OCI-LY1 (cell line): ENCODE measurements around the gene ATP2B2.

ENCODE experiments used
- H2AFZ ChIP-seq: fragments of 200-600 bp; sonication (generic), shearing (Covaris generic); 2 replicates; pipeline ENCODE4 v1.6.0; 2014; ENCODE audit warnings: antibody characterized with exemption, mild to moderate bottlenecking, low read length
- H3F3A ChIP-seq: fragments of 200-600 bp; sonication (generic), shearing (Covaris generic); 2 replicates; pipeline ENCODE4 v1.6.0; 2014; ENCODE audit warnings: mild to moderate bottlenecking, antibody characterized with exemption, low read length, moderate library complexity; ENCODE audit not compliant: insufficient read depth
- H3K27ac ChIP-seq: fragments of 200-600 bp; sonication (generic); 2 replicates; pipeline ENCODE4 v1.5.1; 2014; ENCODE audit warnings: low read length, mixed run types, mild to moderate bottlenecking, low read depth; ENCODE audit not compliant: poor library complexity, severe bottlenecking
- H3K27me3 ChIP-seq: fragments of 200-600 bp; sonication (generic); 2 replicates; pipeline ENCODE4 v1.6.0; 2014; ENCODE audit warnings: antibody characterized with exemption, mild to moderate bottlenecking, low read length, moderate library complexity; ENCODE audit not compliant: insufficient read depth
- H3K36me3 ChIP-seq: fragments of 200-600 bp; sonication (generic); 2 replicates; pipeline ENCODE4 v1.6.1; 2014; ENCODE audit warnings: mild to moderate bottlenecking, antibody characterized with exemption, low read length, moderate library complexity, mixed read lengths; ENCODE audit not compliant: insufficient read depth
- H3K4me1 ChIP-seq: fragments of 200-600 bp; sonication (generic); 2 replicates; pipeline ENCODE4 v1.5.1; 2014; ENCODE audit warnings: mild to moderate bottlenecking, low read length, moderate library complexity; ENCODE audit not compliant: insufficient read depth, severe bottlenecking
- H3K4me2 ChIP-seq: fragments of 200-600 bp; sonication (generic), shearing (Covaris generic); 2 replicates; pipeline ENCODE4 v1.6.1; 2014; ENCODE audit warnings: low read length
- H3K4me3 ChIP-seq: fragments of 200-600 bp; sonication (generic); 2 replicates; pipeline ENCODE4 v1.5.1; 2014; ENCODE audit warnings: low read length, low read depth, mild to moderate bottlenecking, mixed read lengths; ENCODE audit not compliant: poor library complexity, severe bottlenecking
- H3K79me2 ChIP-seq: fragments of 200-600 bp; shearing (Covaris generic); 2 replicates; pipeline ENCODE4 v1.6.1; 2016; ENCODE audit warnings: mixed run types, low read length, mixed read lengths; ENCODE audit not compliant: insufficient read depth
- H3K9ac ChIP-seq: fragments of 200-600 bp; sonication (generic), shearing (Covaris generic); 2 replicates; pipeline ENCODE4 v1.6.1; 2014; ENCODE audit warnings: mild to moderate bottlenecking, low read length, mixed read lengths
- H3K9me2 ChIP-seq: fragments of 200-600 bp; sonication (generic), shearing (Covaris generic); 2 replicates; pipeline ENCODE4 v1.6.1; 2014; ENCODE audit warnings: low read depth, mild to moderate bottlenecking, low read length, mixed read lengths
- H3K9me3 ChIP-seq: fragments of 200-600 bp; shearing (Covaris generic); 2 replicates; pipeline ENCODE4 v1.6.1; 2014; ENCODE audit warnings: low read length, mixed read lengths
- H4K20me1 ChIP-seq: fragments of 200-600 bp; sonication (generic), shearing (Covaris generic); 2 replicates; pipeline ENCODE4 v1.6.0; 2016; ENCODE audit warnings: mild to moderate bottlenecking, low read length; ENCODE audit not compliant: insufficient read depth
- CTCF ChIP-seq: fragments of 200-600 bp; sonication (generic), shearing (Covaris generic); IDR thresholded peaks from 2 replicates; pipeline ENCODE4 v1.5.1; 2017; ENCODE audit warnings: mild to moderate bottlenecking, antibody characterized with exemption, low read length, moderate library complexity, mixed read lengths
- EZH2 ChIP-seq: fragments of 200-600 bp; sonication (generic), shearing (Covaris generic); IDR thresholded peaks from 2 replicates; pipeline ENCODE4 v1.8.0; 2017; ENCODE audit warnings: borderline replicate concordance, mixed run types, mild to moderate bottlenecking, antibody characterized with exemption, low read length, moderate library complexity, mixed read lengths

Gene ATP2B2

GRCh38 chr3:10311710-10312109 is 193.7 kb downstream of the ATP2B2 start:
- Histone ChIP-seq H2AFZ (no peak overlapping the region), H3K9me2 (no peaks in the 10 kb centered on the region), H3K4me1 (no peaks in the 10 kb centered on the region), H3K9ac (no peak overlapping the region), H3K4me2 (no peak overlapping the region), H4K20me1 (no peaks in the 10 kb centered on the region), H3K36me3 (peaks cover 93% of the 10 kb centered on the region), H3K27ac (no peak overlapping the region), H3K9me3 (no peaks in the 10 kb centered on the region), H3K4me3 (no peak overlapping the region), H3K79me2 (no peaks in the 10 kb centered on the region), H3K27me3 (no peaks in the 10 kb centered on the region), H3F3A (no peaks in the 10 kb centered on the region; the same call in 1 of the 2 replicates)
- TF ChIP-seq CTCF (no peak), EZH2 (no peak)

- Histone ChIP-seq H3K27ac (no peak overlapping the region), H3K9me2 (no peaks in the 10 kb centered on the region), H3K27me3 (no peaks in the 10 kb centered on the region), H2AFZ (no peak overlapping the region), H4K20me1 (no peaks in the 10 kb centered on the region), H3K79me2 (no peaks in the 10 kb centered on the region), H3K36me3 (peaks cover 90% of the 10 kb centered on the region), H3K9me3 (no peaks in the 10 kb centered on the region), H3K4me1 (no peaks in the 10 kb centered on the region), H3K4me3 (no peak overlapping the region), H3K9ac (no peak overlapping the region), H3F3A (no peaks in the 10 kb centered on the region; the same call in 1 of the 2 replicates), H3K4me2 (no peak overlapping the region)
- TF ChIP-seq EZH2, result no peak
- no peak for TF ChIP-seq CTCF
Observed at GRCh38 chr3:10310578-10310977, 194.8 kb downstream of the ATP2B2 start.

DNA sequence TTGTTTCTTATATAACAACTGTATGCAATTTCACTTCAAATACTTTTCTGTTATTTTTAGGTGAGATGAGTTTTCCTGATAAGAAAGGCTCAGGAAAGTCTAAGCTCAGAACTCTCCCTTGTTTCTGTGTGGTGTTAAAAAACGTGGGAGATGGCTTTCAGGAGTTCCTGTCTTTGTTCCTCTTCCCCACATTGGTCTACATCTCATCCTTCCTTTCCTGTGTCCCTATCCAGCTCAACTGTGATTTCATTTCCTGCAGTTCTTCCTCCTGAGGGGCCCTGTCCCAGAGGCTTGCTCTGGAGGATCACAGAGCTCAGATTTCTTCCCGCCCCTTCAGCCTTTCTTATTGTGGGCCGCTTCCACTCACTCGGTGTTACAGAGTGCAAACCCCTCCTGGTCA is 195.7 kb downstream of the ATP2B2 start:
- H3K79me2 ChIP-seq, result no peaks in the 10 kb centered on the region
- H3K27me3 ChIP-seq, result no peaks in the 10 kb centered on the region
- no peak overlapping the region for H3K4me3 ChIP-seq
- H3K9ac ChIP-seq, result no peak overlapping the region
- H2AFZ ChIP-seq, result no peak overlapping the region
- H3F3A ChIP-seq, result no peaks in the 10 kb centered on the region; the same call in 1 of the 2 replicates
- no peak overlapping the region for H3K27ac ChIP-seq
- no peaks in the 10 kb centered on the region for H4K20me1 ChIP-seq
- H3K9me2 ChIP-seq, result no peaks in the 10 kb centered on the region
- H3K36me3 ChIP-seq, result peaks cover 92% of the 10 kb centered on the region
- H3K4me1 ChIP-seq, result no peaks in the 10 kb centered on the region
- TF ChIP-seq EZH2, result no peak
- TF ChIP-seq CTCF, result no peak
- H3K4me2 ChIP-seq, result no peak overlapping the region
- H3K9me3 ChIP-seq, result no peaks in the 10 kb centered on the region
